ENCODE results near the gene RAB4B. TPM values are rescaled to one million over a fixed set of nuclear protein-coding genes. Genes with fewer than 3 reads are reported as not detected.

The RAB4B gene
- total and polyA plus RNA-seq, 2 of the 13 experiments (the other 11 are each of a cell fraction or from before 2014, with no cell fraction given), result 3.3 to 5.4 TPM

DNA sequence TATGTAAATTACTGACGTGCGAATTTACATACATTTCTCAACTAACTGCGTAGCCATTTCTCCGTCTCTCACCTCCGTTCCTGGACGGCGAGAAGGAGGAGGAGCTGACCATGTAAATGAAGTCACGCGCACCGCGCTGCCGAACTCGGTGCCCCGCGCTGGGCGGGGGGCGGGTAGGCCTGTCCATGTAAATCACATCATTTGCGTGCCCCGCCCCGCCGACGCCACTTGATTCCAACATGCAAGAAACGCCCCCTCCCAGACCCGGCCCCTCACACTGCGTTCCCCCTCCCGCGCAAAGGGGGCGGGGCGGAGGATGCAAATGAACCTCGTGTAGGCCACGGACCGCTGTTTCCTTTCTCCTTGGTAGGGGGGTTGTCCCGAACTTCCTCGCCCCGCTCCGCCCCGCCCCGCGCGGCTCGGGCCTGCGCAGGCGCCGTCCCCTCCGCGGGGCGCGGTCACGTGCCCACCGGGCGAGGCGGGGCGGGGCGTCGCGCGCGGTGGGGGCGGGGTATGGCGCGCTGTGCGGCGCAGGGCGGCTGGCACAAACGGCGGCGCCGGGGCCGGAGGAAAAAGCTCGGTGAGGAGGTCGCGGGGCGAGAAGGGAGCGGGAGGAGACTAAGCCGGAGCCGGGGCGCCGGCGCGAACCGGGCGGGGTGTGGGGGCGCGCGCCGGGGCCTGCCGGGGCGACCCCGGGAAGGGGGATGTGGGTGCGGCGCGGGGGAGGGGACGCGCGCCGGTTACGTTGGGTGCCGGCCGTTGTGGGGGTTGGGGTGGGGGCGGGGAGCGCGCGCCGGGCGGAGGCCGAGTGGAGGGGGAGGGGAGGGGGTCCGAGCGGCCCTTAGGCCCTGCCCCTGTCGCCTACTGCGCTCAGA, 20.9 kb downstream of the RAB4B start, which contains the start of gene EGLN2 (continued):
- TF ChIP-seq, protein P1, sequence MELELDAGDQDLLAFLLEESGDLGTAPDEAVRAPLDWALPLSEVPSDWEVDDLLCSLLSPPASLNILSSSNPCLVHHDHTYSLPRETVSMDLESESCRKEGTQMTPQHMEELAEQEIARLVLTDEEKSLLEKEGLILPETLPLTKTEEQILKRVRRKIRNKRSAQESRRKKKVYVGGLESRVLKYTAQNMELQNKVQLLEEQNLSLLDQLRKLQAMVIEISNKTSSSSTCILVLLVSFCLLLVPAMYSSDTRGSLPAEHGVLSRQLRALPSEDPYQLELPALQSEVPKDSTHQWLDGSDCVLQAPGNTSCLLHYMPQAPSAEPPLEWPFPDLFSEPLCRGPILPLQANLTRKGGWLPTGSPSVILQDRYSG (CRISPR knock-in tag; IDR thresholded peaks at IDR 0.05), result no peak
- TF ChIP-seq HNRNPH1 (optimal IDR thresholded peaks at IDR 0.05; ENCODE audit: low read depth, low read length), result no peak
- no peak for TF ChIP-seq ZNF138 (CRISPR knock-in tag; IDR thresholded peaks at IDR 0.05; ENCODE audit: low read depth)
- TF ChIP-seq KAT8 (CRISPR knock-in tag; IDR thresholded peaks at IDR 0.05), result no peak
- TF ChIP-seq, protein P2, sequence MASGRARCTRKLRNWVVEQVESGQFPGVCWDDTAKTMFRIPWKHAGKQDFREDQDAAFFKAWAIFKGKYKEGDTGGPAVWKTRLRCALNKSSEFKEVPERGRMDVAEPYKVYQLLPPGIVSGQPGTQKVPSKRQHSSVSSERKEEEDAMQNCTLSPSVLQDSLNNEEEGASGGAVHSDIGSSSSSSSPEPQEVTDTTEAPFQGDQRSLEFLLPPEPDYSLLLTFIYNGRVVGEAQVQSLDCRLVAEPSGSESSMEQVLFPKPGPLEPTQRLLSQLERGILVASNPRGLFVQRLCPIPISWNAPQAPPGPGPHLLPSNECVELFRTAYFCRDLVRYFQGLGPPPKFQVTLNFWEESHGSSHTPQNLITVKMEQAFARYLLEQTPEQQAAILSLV (CRISPR knock-in tag; IDR thresholded peaks at IDR 0.05; ENCODE audit: borderline replicate concordance), result no peak
- TF ChIP-seq KDM3A (CRISPR knock-in tag; IDR thresholded peaks at IDR 0.05; ENCODE audit: low read depth), result no peak
- no peak for TF ChIP-seq ZSCAN22 (CRISPR knock-in tag; IDR thresholded peaks at IDR 0.05)
- TF ChIP-seq, protein P3, sequence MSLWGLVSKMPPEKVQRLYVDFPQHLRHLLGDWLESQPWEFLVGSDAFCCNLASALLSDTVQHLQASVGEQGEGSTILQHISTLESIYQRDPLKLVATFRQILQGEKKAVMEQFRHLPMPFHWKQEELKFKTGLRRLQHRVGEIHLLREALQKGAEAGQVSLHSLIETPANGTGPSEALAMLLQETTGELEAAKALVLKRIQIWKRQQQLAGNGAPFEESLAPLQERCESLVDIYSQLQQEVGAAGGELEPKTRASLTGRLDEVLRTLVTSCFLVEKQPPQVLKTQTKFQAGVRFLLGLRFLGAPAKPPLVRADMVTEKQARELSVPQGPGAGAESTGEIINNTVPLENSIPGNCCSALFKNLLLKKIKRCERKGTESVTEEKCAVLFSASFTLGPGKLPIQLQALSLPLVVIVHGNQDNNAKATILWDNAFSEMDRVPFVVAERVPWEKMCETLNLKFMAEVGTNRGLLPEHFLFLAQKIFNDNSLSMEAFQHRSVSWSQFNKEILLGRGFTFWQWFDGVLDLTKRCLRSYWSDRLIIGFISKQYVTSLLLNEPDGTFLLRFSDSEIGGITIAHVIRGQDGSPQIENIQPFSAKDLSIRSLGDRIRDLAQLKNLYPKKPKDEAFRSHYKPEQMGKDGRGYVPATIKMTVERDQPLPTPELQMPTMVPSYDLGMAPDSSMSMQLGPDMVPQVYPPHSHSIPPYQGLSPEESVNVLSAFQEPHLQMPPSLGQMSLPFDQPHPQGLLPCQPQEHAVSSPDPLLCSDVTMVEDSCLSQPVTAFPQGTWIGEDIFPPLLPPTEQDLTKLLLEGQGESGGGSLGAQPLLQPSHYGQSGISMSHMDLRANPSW (CRISPR knock-in tag; IDR thresholded peaks at IDR 0.05; ENCODE audit: borderline replicate concordance), result no peak
- no peak for TF ChIP-seq FOXJ3 (CRISPR knock-in tag; IDR thresholded peaks at IDR 0.05; ENCODE audit: borderline replicate concordance)
- TF ChIP-seq RBM22 (optimal IDR thresholded peaks at IDR 0.05; ENCODE audit: low read length), result no peak
- TF ChIP-seq, protein P4, sequence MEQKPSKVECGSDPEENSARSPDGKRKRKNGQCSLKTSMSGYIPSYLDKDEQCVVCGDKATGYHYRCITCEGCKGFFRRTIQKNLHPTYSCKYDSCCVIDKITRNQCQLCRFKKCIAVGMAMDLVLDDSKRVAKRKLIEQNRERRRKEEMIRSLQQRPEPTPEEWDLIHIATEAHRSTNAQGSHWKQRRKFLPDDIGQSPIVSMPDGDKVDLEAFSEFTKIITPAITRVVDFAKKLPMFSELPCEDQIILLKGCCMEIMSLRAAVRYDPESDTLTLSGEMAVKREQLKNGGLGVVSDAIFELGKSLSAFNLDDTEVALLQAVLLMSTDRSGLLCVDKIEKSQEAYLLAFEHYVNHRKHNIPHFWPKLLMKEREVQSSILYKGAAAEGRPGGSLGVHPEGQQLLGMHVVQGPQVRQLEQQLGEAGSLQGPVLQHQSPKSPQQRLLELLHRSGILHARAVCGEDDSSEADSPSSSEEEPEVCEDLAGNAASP (CRISPR knock-in tag; IDR thresholded peaks at IDR 0.05; ENCODE audit: borderline replicate concordance), result no peak
- TF ChIP-seq, protein P5, sequence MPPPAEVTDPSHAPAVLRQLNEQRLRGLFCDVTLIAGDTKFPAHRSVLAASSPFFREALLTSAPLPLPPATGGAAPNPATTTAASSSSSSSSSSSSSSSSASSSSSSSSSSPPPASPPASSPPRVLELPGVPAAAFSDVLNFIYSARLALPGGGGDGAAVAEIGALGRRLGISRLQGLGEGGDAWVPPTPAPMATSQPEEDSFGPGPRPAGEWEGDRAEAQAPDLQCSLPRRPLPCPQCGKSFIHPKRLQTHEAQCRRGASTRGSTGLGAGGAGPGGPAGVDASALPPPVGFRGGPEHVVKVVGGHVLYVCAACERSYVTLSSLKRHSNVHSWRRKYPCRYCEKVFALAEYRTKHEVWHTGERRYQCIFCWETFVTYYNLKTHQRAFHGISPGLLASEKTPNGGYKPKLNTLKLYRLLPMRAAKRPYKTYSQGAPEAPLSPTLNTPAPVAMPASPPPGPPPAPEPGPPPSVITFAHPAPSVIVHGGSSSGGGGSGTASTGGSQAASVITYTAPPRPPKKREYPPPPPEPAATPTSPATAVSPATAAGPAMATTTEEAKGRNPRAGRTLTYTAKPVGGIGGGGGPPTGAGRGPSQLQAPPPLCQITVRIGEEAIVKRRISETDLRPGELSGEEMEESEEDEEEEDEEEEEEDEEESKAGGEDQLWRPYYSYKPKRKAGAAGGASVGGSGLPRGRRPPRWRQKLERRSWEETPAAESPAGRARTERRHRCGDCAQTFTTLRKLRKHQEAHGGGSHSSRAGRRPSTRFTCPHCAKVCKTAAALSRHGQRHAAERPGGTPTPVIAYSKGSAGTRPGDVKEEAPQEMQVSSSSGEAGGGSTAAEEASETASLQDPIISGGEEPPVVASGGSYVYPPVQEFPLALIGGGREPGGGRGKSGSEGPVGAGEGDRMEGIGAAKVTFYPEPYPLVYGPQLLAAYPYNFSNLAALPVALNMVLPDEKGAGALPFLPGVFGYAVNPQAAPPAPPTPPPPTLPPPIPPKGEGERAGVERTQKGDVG (CRISPR knock-in tag; IDR thresholded peaks at IDR 0.05; ENCODE audit: borderline replicate concordance), result no peak
- TF ChIP-seq XBP1 (CRISPR knock-in tag; IDR thresholded peaks at IDR 0.05), result no peak
- TF ChIP-seq, protein P6, sequence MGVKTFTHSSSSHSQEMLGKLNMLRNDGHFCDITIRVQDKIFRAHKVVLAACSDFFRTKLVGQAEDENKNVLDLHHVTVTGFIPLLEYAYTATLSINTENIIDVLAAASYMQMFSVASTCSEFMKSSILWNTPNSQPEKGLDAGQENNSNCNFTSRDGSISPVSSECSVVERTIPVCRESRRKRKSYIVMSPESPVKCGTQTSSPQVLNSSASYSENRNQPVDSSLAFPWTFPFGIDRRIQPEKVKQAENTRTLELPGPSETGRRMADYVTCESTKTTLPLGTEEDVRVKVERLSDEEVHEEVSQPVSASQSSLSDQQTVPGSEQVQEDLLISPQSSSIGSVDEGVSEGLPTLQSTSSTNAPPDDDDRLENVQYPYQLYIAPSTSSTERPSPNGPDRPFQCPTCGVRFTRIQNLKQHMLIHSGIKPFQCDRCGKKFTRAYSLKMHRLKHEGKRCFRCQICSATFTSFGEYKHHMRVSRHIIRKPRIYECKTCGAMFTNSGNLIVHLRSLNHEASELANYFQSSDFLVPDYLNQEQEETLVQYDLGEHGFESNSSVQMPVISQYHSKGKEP (CRISPR knock-in tag; IDR thresholded peaks at IDR 0.05), result no peak
